Neuronal stem cell (in vitro differentiated cells): ENCODE results near the gene TET3.
"Not testable (repeated sequence)": the region's sequence is repeated elsewhere in the genome, so short reads cannot be mapped to it uniquely, and the experiment has no call there.

ENCODE experiments used
- DNase-seq: peaks from one replicate; pipeline ENCODE4 v3.0.0-alpha.2; 2013; ENCODE audit warnings: low spot score
- H2AFZ ChIP-seq: one replicate; pipeline ENCODE4 v1.6.1; 2013; ENCODE audit warnings: mild to moderate bottlenecking, low read length, inconsistent platforms
- H2AK5ac ChIP-seq: 2 replicates; pipeline ENCODE4 v1.6.1; 2013; ENCODE audit warnings: low read depth, mild to moderate bottlenecking, inconsistent platforms, low read length, moderate library complexity, mixed read lengths
- H2BK120ac ChIP-seq: 2 replicates; pipeline ENCODE4 v1.6.1; 2013; ENCODE audit warnings: low read depth, mild to moderate bottlenecking, inconsistent platforms, low read length, moderate library complexity, mixed read lengths
- H2BK12ac ChIP-seq: one replicate; pipeline ENCODE4 v1.6.1; 2013; ENCODE audit warnings: low read length, inconsistent platforms
- H2BK15ac ChIP-seq: 2 replicates; pipeline ENCODE4 v1.6.1; 2013; ENCODE audit warnings: mild to moderate bottlenecking, low read length, inconsistent platforms, mixed read lengths
- H2BK5ac ChIP-seq: one replicate; pipeline ENCODE4 v1.6.1; 2013; ENCODE audit warnings: inconsistent platforms, mild to moderate bottlenecking, low read length, moderate library complexity
- H3K14ac ChIP-seq: one replicate; pipeline ENCODE4 v1.6.1; 2013; ENCODE audit warnings: low read length, inconsistent platforms
- H3K18ac ChIP-seq: 2 replicates; pipeline ENCODE4 v1.6.1; 2013; ENCODE audit warnings: low read length, inconsistent platforms
- H3K23ac ChIP-seq: 2 replicates; pipeline ENCODE4 v1.6.1; 2013; ENCODE audit warnings: low read depth, mild to moderate bottlenecking, mixed read lengths, low read length, inconsistent platforms; ENCODE audit not compliant: poor library complexity
- H3K27ac ChIP-seq: replicated peaks from 3 replicates; pipeline ENCODE4 v1.5.1; 2013; ENCODE audit warnings: low read length, inconsistent platforms
- H3K27me3 ChIP-seq, 3 experiments: 2 replicates each; pipeline ENCODE4 v1.6.1; 2013; ENCODE audit warnings: low read length in 3 of 3, mild to moderate bottlenecking in 2 of 3, inconsistent platforms in 1 of 3, low read depth in 1 of 3, mixed read lengths in 1 of 3, moderate library complexity in 1 of 3; ENCODE audit not compliant: control insufficient read depth in 3 of 3, insufficient read depth in 3 of 3
- H3K36me3 ChIP-seq, 2 donors: replicated peaks in 1 of 2; 2 replicates each; pipeline ENCODE4 v1.6.1; 2013; ENCODE audit warnings: low read length in 2 of 2; ENCODE audit not compliant: control insufficient read depth in 2 of 2, insufficient read depth in 2 of 2
- H3K4ac ChIP-seq: 2 replicates; pipeline ENCODE4 v1.6.1; 2013; ENCODE audit warnings: inconsistent platforms, mild to moderate bottlenecking, low read length, moderate library complexity
- H3K4me1 ChIP-seq, 2 donors: 1 replicate in 1 of 2; 2 replicates in 1 of 2; pipeline ENCODE4 v1.6.1; 2013; ENCODE audit warnings: low read length in 2 of 2, low read depth in 1 of 2; ENCODE audit not compliant: control insufficient read depth in 2 of 2, insufficient read depth in 1 of 2
- H3K4me2 ChIP-seq: one replicate; pipeline ENCODE4 v1.6.1; 2013; ENCODE audit warnings: mild to moderate bottlenecking, low read length, inconsistent platforms; ENCODE audit not compliant: insufficient read depth, poor library complexity, severe bottlenecking
- H3K4me3 ChIP-seq, 2 donors: 2 replicates each; pipeline ENCODE4 v1.5.1; 2013; ENCODE audit warnings: low read length in 2 of 2, mild to moderate bottlenecking in 2 of 2, inconsistent platforms in 1 of 2, moderate library complexity in 1 of 2
- H3K79me1 ChIP-seq: one replicate; pipeline ENCODE4 v1.6.1; 2013; ENCODE audit warnings: low read depth, mild to moderate bottlenecking, inconsistent platforms, low read length, moderate library complexity
- H3K9ac ChIP-seq: one replicate; pipeline ENCODE4 v1.6.1; 2013; ENCODE audit warnings: mild to moderate bottlenecking, low read depth, low read length, inconsistent platforms; ENCODE audit not compliant: poor library complexity
- H3K9me3 ChIP-seq, 2 donors: replicated peaks in 1 of 2; 2 replicates each; pipeline versions ENCODE3 to v1.6.1; 2013; ENCODE audit warnings: low read length in 2 of 2, mild to moderate bottlenecking in 2 of 2, inconsistent platforms in 1 of 2, low read depth in 1 of 2, mixed read lengths in 1 of 2, moderate library complexity in 1 of 2; ENCODE audit not compliant: control insufficient read depth in 2 of 2, insufficient read depth in 1 of 2
- H4K8ac ChIP-seq: one replicate; pipeline ENCODE4 v1.6.1; 2013; ENCODE audit warnings: low read depth, mild to moderate bottlenecking, inconsistent platforms, low read length, moderate library complexity
- H4K91ac ChIP-seq: one replicate; pipeline ENCODE4 v1.6.1; 2013; ENCODE audit warnings: low read length, low read depth, mild to moderate bottlenecking, inconsistent platforms; ENCODE audit not compliant: poor library complexity
- WGBS, 2 donors: extraction: QIAGEN DNeasy Blood & Tissue Kit; methylation state at CpG; one replicate each; pipeline ENCODE4 v1.1.7; 2013; ENCODE audit warnings: missing lambda C conversion rate in 2 of 2, mixed read lengths in 1 of 2; ENCODE audit not compliant: insufficient read length in 2 of 2, insufficient replicate concordance in 1 of 2; ENCODE audit errors: extremely low coverage in 2 of 2; 5-methylcytosine and 5-hydroxymethylcytosine counted together

The TET3 gene

GRCh38 chr2:73938718-73939352, 45.9 kb upstream of the TET3 start:
- no peaks in the 10 kb centered on the region for H3K27me3 ChIP-seq
- no peak overlapping the region for H3K14ac ChIP-seq
- H4K8ac ChIP-seq: no peak overlapping the region
- no peaks in the 10 kb centered on the region for H3K79me1 ChIP-seq
- no peak overlapping the region for H2BK15ac ChIP-seq
- H3K9ac ChIP-seq: no peak overlapping the region
- H2BK120ac ChIP-seq: no peak overlapping the region
- no peak overlapping the region for H2BK12ac ChIP-seq
- no peak overlapping the region for H3K4ac ChIP-seq
- no peaks in the 10 kb centered on the region for H3K9me3 ChIP-seq
- peaks cover 0 to 3% of the 10 kb centered on the region in 2 donors for H3K4me1 ChIP-seq
- no peak overlapping the region for H3K23ac ChIP-seq
- no CpG with 5 or more reads among the region's 5 CpGs for WGBS, 2 donors
- H2AK5ac ChIP-seq: no peak overlapping the region
- H3K4me3 ChIP-seq: no peak overlapping the region
- no peak for DNase-seq
- no peak overlapping the region for H4K91ac ChIP-seq
- H3K18ac ChIP-seq: no peak overlapping the region
- H2AFZ ChIP-seq: no peak overlapping the region
- H3K27ac ChIP-seq: no peak overlapping the region
- H3K4me2 ChIP-seq: no peak overlapping the region
- H3K36me3 ChIP-seq: peaks cover 5 to 98% of the 10 kb centered on the region in 2 donors
- no peak overlapping the region for H2BK5ac ChIP-seq

GRCh38 chr2:73939419-73939818, 45.3 kb upstream of the TET3 start:
- peaks cover 5 to 98% of the 10 kb centered on the region in 2 donors for H3K36me3 ChIP-seq
- no peak overlapping the region for H2BK5ac ChIP-seq

DNA sequence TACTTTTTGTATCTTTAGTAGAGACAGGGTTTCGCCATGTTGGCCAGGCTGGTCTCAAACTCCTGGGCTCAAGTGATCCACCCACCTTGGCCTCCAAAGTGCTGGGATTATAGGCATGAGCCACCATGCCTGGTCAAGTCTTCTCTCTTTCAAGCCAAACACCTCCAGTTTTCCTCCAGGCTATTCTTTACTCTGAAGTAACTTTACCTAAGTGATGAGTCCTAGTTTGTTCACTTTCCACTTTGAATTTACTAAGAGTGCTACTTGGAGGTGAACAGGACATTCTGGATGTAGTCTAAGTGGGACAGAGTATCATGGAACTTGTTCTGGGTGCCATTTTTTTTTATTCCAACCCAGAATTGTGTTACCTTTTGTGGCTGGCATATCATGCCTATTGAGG, 44.6 kb upstream of the TET3 start:
- H3K14ac ChIP-seq, H2BK120ac ChIP-seq, H2BK12ac ChIP-seq, H3K4ac ChIP-seq, H4K91ac ChIP-seq, H3K23ac ChIP-seq, H3K79me1 ChIP-seq, H3K4me1 ChIP-seq, H2AFZ ChIP-seq, H2AK5ac ChIP-seq, H4K8ac ChIP-seq, H3K27me3 ChIP-seq, H2BK5ac ChIP-seq, H3K9me3 ChIP-seq, H3K9ac ChIP-seq, H3K18ac ChIP-seq, DNase-seq, H3K27ac ChIP-seq, H3K4me3 ChIP-seq, H3K4me2 ChIP-seq, H2BK15ac ChIP-seq: not testable (repeated sequence)
- no CpG with 5 or more reads among the region's 1 CpG for WGBS, 2 donors
- H3K36me3 ChIP-seq: peaks cover 5 to 99% of the 10 kb centered on the region in 2 donors

More at GRCh38 chr2:73939419-73939818, 45.3 kb upstream of the TET3 start:
- no peaks in the 10 kb centered on the region for H3K9me3 ChIP-seq
- WGBS, 2 donors: no CpG with 5 or more reads among the region's 2 CpGs
- H2AK5ac ChIP-seq: no peak overlapping the region
- no peak overlapping the region for H3K14ac ChIP-seq
- H2BK12ac ChIP-seq: no peak overlapping the region
- H4K91ac ChIP-seq: no peak overlapping the region
- H3K18ac ChIP-seq: no peak overlapping the region
- H3K27ac ChIP-seq: no peak overlapping the region
- H3K9ac ChIP-seq: no peak overlapping the region
- no peak overlapping the region for H3K23ac ChIP-seq
- no peak overlapping the region for H3K4ac ChIP-seq
- no peak overlapping the region for H4K8ac ChIP-seq
- no peak overlapping the region for H2AFZ ChIP-seq
- H3K4me3 ChIP-seq: no peak overlapping the region
- H3K4me2 ChIP-seq: no peak overlapping the region
- H3K27me3 ChIP-seq: no peaks in the 10 kb centered on the region
- no peak for DNase-seq
- peaks cover 0 to 3% of the 10 kb centered on the region in 2 donors for H3K4me1 ChIP-seq
- H3K79me1 ChIP-seq: no peaks in the 10 kb centered on the region
- no peak overlapping the region for H2BK120ac ChIP-seq
- H2BK15ac ChIP-seq: no peak overlapping the region

GRCh38 chr2:73942664-73943063, 42.0 kb upstream of the TET3 start:
- H2BK15ac ChIP-seq: no peak overlapping the region
- DNase-seq: no peak
- no peaks in the 10 kb centered on the region for H3K27me3 ChIP-seq
- no CpG with 5 or more reads among the region's 2 CpGs for WGBS, 2 donors
- no peak overlapping the region for H4K91ac ChIP-seq
- H3K23ac ChIP-seq: no peak overlapping the region
- H3K36me3 ChIP-seq: peaks cover 7 to 98% of the 10 kb centered on the region in 2 donors
- H3K4ac ChIP-seq: no peak overlapping the region
- H3K9me3 ChIP-seq: no peaks in the 10 kb centered on the region
- no peaks in the 10 kb centered on the region for H3K79me1 ChIP-seq
- H2BK12ac ChIP-seq: no peak overlapping the region
- no peak overlapping the region for H3K4me2 ChIP-seq
- no peak overlapping the region for H2AFZ ChIP-seq
- no peak overlapping the region for H3K27ac ChIP-seq
- H3K18ac ChIP-seq: no peak overlapping the region
- no peak overlapping the region for H2AK5ac ChIP-seq
- no peak overlapping the region for H3K14ac ChIP-seq
- no peak overlapping the region for H3K9ac ChIP-seq
- H3K4me1 ChIP-seq: peaks cover 0 to 3% of the 10 kb centered on the region in 2 donors
- no peak overlapping the region for H2BK120ac ChIP-seq
- H2BK5ac ChIP-seq: no peak overlapping the region
- H3K4me3 ChIP-seq: no peak overlapping the region
- no peak overlapping the region for H4K8ac ChIP-seq
